SH-SY5Y (cell line): ENCODE measurements around the gene PWWP2B.

ENCODE experiments used
- GATA2 ChIP-seq: IDR thresholded peaks from 2 replicates; pipeline ENCODE4 v1.6.1; 2011; ENCODE audit warnings: mild to moderate bottlenecking, low read depth, low read length
- GATA3 ChIP-seq: IDR thresholded peaks from 2 replicates; pipeline ENCODE4 v1.6.1; 2011; ENCODE audit warnings: low read depth, mild to moderate bottlenecking, low read length, moderate library complexity

DNA sequence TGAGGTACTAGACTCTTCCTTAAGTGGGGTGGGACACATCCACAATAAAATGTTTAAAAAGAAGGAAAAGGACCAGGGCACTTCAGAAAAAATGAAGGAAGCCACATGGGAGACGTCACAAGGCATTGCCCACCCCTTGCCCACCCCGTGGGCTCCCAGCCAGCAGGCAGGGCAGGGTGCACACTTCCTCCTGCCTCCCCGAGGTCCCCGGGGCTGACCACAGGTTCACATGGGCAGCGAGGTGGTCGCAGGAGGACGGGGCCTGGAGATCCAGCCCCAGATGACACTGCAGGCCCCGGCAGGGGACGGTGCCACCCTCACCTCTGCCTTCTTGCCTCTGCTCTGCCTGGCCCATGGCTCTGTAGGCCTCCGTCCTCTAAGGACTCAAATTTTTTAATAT, 45.6 kb downstream of the PWWP2B start:
- TF ChIP-seq GATA2 (no peak), GATA3 (no peak)
